Kidney (tissue), 14 donors: ENCODE data around the gene IL22. TPM values are rescaled to one million over a fixed set of nuclear protein-coding genes. Genes with fewer than 3 reads are reported as not detected.
A peak's percentile ranks its signal among the peaks of the same experiment; 100 is the strongest.

Source experiments
- DNase-seq, 5 donors: peaks; one replicate each; pipeline ENCODE4 v3.0.0-alpha.2; 2013 to 2020
- FAIRE-seq: peaks from 2 replicates; lab custom pipeline; 2012; peaks lifted over from hg19 to GRCh38; lab: Jason Lieb, UNC
- H3K27ac ChIP-seq, 2 donors: one replicate each; pipeline ENCODE4 v1.7.0; 2013; ENCODE audit warnings: low read depth in 2 of 2, low read length in 2 of 2, inconsistent platforms in 1 of 2
- H3K27me3 ChIP-seq: one replicate; pipeline ENCODE4 v1.7.1; 2013; ENCODE audit warnings: low read length, inconsistent platforms; ENCODE audit not compliant: control insufficient read depth, insufficient read depth
- H3K36me3 ChIP-seq, 3 donors: one replicate each; pipeline versions ENCODE4 v1.7.0 to v1.7.1; 2013; ENCODE audit warnings: low read length in 3 of 3, control low read depth in 1 of 3, inconsistent platforms in 1 of 3; ENCODE audit not compliant: insufficient read depth in 3 of 3, control insufficient read depth in 2 of 3
- H3K4me1 ChIP-seq, 3 donors: one replicate each; pipeline versions ENCODE4 v1.7.0 to v1.7.1; 2013; ENCODE audit warnings: low read length in 3 of 3, inconsistent platforms in 1 of 3, low read depth in 1 of 3; ENCODE audit not compliant: control insufficient read depth in 2 of 3, insufficient read depth in 2 of 3
- H3K4me3 ChIP-seq, 3 donors: one replicate each; pipeline versions ENCODE4 v1.7.0 to v1.8.1; 2013; ENCODE audit warnings: low read length in 3 of 3, control low read depth in 1 of 3, inconsistent platforms in 1 of 3
- H3K9ac ChIP-seq, 3 donors: one replicate each; pipeline versions ENCODE4 v1.7.0 to v1.7.1; 2013; ENCODE audit warnings: low read length in 3 of 3, control low read depth in 1 of 3, inconsistent platforms in 1 of 3
- H3K9me3 ChIP-seq, 3 donors: one replicate each; pipeline versions ENCODE4 v1.7.0 to v1.7.1; 2013; ENCODE audit warnings: low read length in 3 of 3, control low read depth in 1 of 3, inconsistent platforms in 1 of 3; ENCODE audit not compliant: control insufficient read depth in 2 of 3, insufficient read depth in 1 of 3
- intact Hi-C: fragments of 100-400 bp; cut with DNase I; formaldehyde crosslinking; loops from one replicate; pipeline ENCODE4 v1.11.1; 2022
- polyA plus RNA-seq: library from polyadenylated mRNA; stranded (reverse); fragments of 350-450 nt; fragmentation: Illumina TruSeq; extraction: RNeasy Lipid Tissue Mini Kit (QIAGEN cat#74804); gene quantifications from one replicate; pipeline ENCODE4 v1.2.3, GENCODE V29; 2014; ENCODE audit warnings: low read depth, low replicate concordance; ENCODE audit not compliant: insufficient read depth
- total RNA-seq: library from RNA; stranded (reverse); fragmentation: NEBNext Ultra II Directional; extraction: Animal tissue kit (Norgen Biotek cat#: 25700); gene quantifications from one replicate; pipeline ENCODE4 v1.2.1, GENCODE V29; 2021
- TF ChIP-seq, protein P1 (sequence below): IDR thresholded peaks from 3 replicates; pipeline ENCODE4 v1.5.1; 2012; ENCODE audit warnings: mild to moderate bottlenecking, moderate library complexity, borderline replicate concordance; ENCODE audit not compliant: insufficient read depth; ENCODE audit errors: extremely low read depth
- donor health status: control.
- donor health status: control.
- donor health status: control.
- donor health status: control.
- donor health status: control.
- donor health status: DM: yes; HTN: yes; CAD: no.
- donor health status: Normal renal cell carcinoma (clear cell type).

The IL22 gene
- total and polyA plus RNA-seq, 2 donors from 2014 or later: not detected

DNA sequence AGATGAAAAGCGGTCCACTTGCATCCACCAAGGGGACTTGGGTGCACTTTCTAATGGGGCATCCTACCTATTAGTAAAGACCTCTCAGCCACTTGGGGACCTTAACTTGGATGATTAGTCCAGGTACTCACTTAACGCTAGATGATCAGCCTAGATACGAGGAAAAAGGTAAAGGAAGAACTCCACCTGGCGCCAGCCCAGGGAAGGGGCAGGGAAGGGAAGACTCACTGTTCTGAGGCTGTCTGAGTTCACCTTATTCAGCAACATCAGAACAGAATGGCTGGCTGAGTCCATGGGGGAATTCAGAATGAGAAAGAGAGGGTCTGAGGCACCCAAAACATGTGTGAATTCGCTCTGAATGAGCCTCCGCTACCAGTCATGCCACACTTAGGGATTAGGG lies 7.1 kb downstream of the IL22 start:
- TF ChIP-seq, protein P1, sequence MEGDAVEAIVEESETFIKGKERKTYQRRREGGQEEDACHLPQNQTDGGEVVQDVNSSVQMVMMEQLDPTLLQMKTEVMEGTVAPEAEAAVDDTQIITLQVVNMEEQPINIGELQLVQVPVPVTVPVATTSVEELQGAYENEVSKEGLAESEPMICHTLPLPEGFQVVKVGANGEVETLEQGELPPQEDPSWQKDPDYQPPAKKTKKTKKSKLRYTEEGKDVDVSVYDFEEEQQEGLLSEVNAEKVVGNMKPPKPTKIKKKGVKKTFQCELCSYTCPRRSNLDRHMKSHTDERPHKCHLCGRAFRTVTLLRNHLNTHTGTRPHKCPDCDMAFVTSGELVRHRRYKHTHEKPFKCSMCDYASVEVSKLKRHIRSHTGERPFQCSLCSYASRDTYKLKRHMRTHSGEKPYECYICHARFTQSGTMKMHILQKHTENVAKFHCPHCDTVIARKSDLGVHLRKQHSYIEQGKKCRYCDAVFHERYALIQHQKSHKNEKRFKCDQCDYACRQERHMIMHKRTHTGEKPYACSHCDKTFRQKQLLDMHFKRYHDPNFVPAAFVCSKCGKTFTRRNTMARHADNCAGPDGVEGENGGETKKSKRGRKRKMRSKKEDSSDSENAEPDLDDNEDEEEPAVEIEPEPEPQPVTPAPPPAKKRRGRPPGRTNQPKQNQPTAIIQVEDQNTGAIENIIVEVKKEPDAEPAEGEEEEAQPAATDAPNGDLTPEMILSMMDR: no peak
- no peak overlapping the region for H3K9ac ChIP-seq
- H3K9me3 ChIP-seq: no peaks in the 10 kb centered on the region
- intact Hi-C loops: no loop called here
- H3K4me1 ChIP-seq: no peaks in the 10 kb centered on the region
- DNase-seq (no peak), FAIRE-seq (no peak)
- no peak overlapping the region for H3K4me3 ChIP-seq
- H3K27me3 ChIP-seq: no peaks in the 10 kb centered on the region
- no peak overlapping the region for H3K27ac ChIP-seq
- no peaks in the 10 kb centered on the region for H3K36me3 ChIP-seq

DNA sequence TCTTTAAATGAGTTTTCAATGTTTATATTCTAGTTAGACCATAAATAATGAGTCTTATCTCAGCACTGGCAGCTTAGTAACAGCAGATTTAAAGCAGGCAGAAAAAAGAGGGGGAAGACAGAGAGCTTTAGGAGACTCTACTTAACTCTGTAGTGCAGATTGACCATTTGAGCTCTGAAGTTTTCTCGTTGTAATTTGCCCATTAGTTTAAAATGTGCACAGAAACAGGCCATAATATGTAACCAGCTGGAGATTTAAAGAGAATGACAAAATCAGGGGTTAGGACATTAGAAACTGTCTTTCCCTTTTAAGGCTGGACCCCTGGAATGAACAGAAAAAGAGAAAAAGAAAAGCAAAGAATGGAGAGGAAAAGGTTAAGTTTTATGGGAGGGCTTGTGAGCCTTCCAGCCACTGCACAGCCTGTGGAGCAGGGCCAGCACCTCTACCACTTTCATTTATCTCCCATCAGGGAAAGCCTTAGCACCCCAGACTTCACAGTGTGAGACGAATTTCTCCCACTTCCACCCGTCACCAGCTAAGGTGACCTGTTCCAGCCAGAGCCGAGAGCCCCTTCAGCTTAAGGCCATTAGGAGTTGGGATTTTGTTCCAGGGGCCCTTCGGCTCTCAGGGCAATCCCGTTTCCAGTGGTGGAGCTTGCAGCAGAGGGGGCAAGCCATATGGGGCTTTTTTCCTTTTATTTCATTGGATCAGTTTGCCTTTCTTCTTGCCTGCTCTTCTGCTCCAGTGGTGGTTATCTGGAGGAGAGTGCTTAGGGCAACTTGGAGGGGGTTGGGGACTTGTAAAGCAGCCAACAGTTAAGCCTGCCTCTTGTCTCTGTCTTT lies 8.0 kb downstream of the IL22 start:
- intact Hi-C loops: no loop called here
- DNase-seq (peak in 4 of 5 donors; percentile 36 to 80 (median 51)), FAIRE-seq (no peak)
- Histone ChIP-seq H3K36me3 (no peaks in the 10 kb centered on the region), H3K4me3 (peak overlapping the region in 1 of 3 donors; percentile 1), H3K9me3 (no peaks in the 10 kb centered on the region), H3K4me1 (no peaks in the 10 kb centered on the region), H3K27me3 (no peaks in the 10 kb centered on the region), H3K27ac (no peak overlapping the region), H3K9ac (no peak overlapping the region)
- TF ChIP-seq, protein P1: no peak

DNA sequence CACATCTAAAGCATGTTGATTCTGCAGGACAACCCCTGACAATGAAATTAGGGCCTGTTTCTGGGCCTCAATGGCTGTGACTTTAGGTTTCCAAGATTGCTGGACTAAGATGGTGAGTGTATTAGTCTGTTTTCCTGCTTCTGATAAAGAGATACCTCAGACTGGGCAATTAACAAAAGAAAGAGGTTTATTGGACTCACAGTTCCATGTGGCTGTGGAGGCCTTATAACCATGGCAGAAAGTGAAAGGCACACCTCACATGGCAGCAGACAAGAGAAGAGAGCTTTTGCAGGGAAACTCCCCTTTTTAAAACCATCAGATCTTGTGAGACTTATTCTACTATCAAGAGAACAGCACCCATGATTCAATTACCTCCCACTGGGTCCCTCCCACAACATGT lies 10.6 kb downstream of the IL22 start:
- Histone ChIP-seq H3K27me3 (no peaks in the 10 kb centered on the region), H3K4me1 (no peaks in the 10 kb centered on the region), H3K9me3 (no peaks in the 10 kb centered on the region), H3K4me3 (no peak overlapping the region), H3K27ac (no peak overlapping the region), H3K9ac (no peak overlapping the region), H3K36me3 (no peaks in the 10 kb centered on the region)
- TF ChIP-seq, protein P1: no peak
- no peak for FAIRE-seq
- intact Hi-C loops: no loop called here
- DNase-seq: no peak

DNA sequence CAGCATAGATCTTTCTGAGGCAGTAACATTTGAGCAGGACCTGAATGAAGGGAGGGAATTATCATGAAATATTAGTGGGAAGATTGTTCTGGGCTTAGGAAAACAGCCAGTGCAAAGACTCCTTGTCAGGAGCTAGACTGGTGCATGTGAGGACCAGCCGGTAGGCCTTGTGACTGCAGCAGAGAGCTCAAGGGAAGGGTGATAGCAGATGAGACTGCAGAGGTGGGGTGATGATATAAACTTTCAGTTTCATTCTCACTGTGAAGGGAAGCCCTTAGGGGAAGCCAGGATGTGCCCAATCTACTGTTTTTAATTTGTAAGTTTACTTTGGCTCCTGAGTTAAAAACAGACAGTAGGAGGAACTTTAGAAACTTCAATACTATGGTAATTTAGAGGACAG lies 12.4 kb downstream of the IL22 start:
- no peak overlapping the region for H3K9ac ChIP-seq
- TF ChIP-seq, protein P1: no peak
- no peak for DNase-seq
- no peaks in the 10 kb centered on the region for H3K4me1 ChIP-seq
- intact Hi-C loops: no loop called here
- no peak overlapping the region for H3K27ac ChIP-seq
- H3K27me3 ChIP-seq: no peaks in the 10 kb centered on the region
- no peaks in the 10 kb centered on the region for H3K36me3 ChIP-seq
- no peaks in the 10 kb centered on the region for H3K9me3 ChIP-seq
- no peak for FAIRE-seq
- no peak overlapping the region for H3K4me3 ChIP-seq
